Stimulated activated CD8-positive, alpha-beta memory T cell treated with anti-CD3 and anti-CD28 coated beads, Interleukin-2, amount 100 ng/mL, for 48 hours (primary cell): ENCODE measurements around the gene C19orf38.
"Not testable (repeated sequence)": the region's sequence is repeated elsewhere in the genome, so short reads cannot be mapped to it uniquely, and the experiment has no call there.

Experiments
- DNase-seq, 2 donors: peaks; one replicate each; pipeline ENCODE4 v3.0.0-alpha.2; 2020; ENCODE audit warnings: low read depth in 2 of 2

The C19orf38 gene

GRCh38 chr19:10823690-10824089 is 24.5 kb upstream of the C19orf38 start:
- no peak for DNase-seq

- DNase-seq = no peak
Observed at GRCh38 chr19:10826231-10826630, 22.0 kb upstream of the C19orf38 start.

GRCh38 chr19:10826846-10827245 is 21.4 kb upstream of the C19orf38 start:
- no peak for DNase-seq

DNA sequence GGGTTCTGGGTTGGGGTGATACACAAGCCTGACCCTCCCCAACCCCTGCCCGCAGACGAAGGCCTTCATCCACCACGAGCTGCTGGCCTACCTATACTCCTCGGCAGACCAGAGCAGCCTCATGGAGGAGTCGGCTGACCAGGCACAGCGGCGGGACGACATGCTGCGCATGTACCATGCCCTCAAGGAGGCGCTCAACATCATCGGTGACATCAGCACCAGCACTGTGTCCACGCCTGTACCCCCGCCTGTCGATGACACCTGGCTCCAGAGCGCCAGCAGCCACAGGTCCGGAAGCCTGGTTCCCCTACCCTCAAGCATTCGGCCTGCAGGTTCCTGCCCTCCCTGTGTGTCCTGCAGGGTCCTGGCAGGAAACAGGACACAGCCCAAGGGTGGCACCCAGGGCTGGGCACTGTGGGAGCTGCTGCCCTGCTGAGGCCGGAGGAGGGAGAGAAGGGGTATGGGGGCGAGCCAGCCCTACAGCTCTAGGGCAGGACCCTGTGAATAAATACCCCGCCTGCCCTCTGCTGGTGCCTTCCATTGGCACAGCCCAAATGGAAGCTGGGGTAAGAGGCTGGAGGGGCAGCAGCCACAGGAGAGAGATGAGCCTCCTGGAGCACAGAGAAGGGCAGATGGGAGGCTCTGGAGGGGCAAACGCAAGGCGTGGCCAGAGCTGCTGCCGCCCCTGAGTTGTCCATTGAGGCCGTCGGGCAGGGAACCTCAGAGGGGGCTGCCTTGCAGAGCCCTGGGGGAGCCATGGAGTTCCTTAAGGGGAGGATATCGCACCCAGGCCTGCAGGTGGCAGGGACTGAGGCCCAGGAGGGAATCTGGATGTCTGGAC is 19.0 kb upstream of the C19orf38 start:
- no peak for DNase-seq

- no peak for DNase-seq
Observed at GRCh38 chr19:10829967-10830366, 18.2 kb upstream of the C19orf38 start.

GRCh38 chr19:10830370-10830769 is 17.8 kb upstream of the C19orf38 start:
- no peak for DNase-seq

- no peak for DNase-seq
Observed at GRCh38 chr19:10830931-10831779, 17.1 kb upstream of the C19orf38 start.

- DNase-seq = no peak
Observed at GRCh38 chr19:10831987-10832938, 16.0 kb upstream of the C19orf38 start.

GRCh38 chr19:10832939-10833296 is 15.3 kb upstream of the C19orf38 start:
- DNase-seq = no peak

DNA sequence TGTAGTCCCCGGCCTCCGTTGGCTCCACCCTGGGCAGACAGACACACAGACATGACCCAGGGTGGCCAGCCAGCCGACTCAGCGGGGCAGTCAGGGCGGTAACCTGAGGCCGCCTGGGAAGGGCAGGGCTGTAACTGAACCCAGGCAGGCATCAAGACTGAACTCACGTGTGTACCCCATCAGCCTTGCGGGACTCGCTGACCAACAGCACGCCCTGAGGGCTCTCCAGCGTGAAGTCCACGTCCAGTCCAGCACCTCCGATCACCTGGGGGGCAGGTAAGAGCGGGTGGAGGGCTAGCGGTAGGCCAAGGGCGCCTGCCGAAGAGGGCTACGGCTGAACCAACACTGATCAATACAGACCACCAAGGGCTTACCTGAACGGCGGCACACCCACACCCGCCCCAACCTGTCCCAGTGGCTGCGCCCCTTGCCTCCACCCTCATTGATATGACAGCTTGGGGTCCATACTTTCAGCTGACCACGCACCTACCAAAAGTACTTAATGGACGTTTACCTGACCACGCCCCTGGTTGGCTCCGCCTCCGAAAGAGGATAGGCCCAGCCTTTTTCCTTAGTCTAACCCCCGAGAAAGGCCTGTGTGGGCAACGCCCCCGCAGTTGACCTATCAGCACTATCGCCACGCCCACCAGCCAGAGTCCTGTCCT is 13.0 kb upstream of the C19orf38 start:
- no peak for DNase-seq

DNA sequence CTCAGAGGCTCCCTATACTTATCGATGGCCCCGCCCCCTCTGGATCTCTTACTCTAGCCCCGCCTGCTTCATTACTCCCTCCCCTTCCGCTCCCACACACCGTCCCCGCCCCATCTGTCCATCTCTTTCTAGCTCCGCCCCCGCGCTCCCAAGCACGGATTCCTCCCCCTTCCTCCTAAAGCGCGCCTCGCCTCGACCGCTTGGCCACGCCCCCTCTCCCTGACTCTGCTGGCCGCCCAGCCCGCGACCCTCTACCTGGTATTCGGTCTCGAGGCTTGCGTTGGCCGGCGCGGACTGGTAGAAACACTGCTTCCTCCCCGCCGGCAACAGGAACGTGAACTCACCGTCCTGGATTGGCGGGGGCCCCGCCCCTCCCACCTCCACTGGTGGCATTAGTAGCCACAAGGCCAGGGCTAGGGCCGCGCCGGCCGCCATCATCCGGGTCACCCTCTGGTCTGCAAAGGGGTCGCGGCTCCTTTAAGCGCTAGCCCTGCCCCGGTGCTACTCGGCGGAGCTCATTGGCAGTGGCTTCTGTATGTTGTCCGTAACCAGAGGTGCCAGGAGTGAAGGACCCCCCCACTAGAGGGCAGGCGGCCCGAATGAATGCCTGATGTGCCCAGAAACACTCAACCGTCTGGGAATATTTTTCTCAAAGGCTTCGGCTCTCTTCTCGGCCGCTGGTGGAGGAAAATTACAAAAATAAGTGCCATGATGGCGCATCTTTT is 12.3 kb upstream of the C19orf38 start, which contains the start of gene TMED1:
TSS of gene TMED1 (minus strand) at position 459 of the 725 bp plus-strand sequence. CDS start at position 438, 21 bp downstream.
- peak; percentile 97 to 99 for DNase-seq

GRCh38 chr19:10836479-10837330 is 11.5 kb upstream of the C19orf38 start:
- peak; percentile 65 to 84 for DNase-seq

DNA sequence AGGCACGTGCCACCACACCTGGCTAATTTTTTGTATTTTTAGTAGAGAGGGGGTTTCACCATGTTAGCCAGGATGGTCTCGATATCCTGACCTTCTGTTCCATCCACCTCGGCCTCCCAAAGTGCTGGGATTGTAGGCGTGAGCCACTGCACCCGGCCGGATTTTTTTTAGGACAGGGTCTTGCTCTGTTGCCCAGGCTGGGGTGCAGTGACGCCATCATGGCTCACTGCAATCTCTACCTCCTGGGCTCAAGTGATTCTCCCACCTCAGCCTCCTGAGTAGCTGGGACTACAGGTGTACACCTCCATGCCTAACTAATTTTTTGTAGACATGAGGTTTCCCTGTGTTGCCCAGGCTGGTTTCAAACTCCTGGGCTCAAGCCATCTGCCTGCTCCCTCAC is 10.6 kb upstream of the C19orf38 start:
- DNase-seq = not testable (repeated sequence)

DNA sequence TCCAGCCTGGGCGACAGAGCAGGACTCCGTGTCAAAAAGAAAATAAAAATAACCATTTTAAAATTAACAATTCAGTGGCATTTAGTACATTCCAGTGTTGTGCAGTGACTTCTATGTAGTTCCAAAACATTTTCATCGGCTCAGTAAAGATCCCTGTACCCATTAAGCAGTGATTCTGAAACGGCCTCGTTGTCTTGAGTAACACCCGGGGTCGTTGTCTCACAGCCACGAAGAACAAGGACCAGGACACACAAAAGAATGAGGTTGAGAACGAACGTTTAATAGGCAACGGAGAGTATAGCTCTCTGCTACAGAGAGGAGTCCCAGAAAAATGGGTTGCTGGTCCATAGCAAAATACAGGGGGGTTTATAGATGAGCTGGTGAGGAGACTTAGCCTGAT is 9.8 kb upstream of the C19orf38 start:
- DNase-seq = no peak

DNA sequence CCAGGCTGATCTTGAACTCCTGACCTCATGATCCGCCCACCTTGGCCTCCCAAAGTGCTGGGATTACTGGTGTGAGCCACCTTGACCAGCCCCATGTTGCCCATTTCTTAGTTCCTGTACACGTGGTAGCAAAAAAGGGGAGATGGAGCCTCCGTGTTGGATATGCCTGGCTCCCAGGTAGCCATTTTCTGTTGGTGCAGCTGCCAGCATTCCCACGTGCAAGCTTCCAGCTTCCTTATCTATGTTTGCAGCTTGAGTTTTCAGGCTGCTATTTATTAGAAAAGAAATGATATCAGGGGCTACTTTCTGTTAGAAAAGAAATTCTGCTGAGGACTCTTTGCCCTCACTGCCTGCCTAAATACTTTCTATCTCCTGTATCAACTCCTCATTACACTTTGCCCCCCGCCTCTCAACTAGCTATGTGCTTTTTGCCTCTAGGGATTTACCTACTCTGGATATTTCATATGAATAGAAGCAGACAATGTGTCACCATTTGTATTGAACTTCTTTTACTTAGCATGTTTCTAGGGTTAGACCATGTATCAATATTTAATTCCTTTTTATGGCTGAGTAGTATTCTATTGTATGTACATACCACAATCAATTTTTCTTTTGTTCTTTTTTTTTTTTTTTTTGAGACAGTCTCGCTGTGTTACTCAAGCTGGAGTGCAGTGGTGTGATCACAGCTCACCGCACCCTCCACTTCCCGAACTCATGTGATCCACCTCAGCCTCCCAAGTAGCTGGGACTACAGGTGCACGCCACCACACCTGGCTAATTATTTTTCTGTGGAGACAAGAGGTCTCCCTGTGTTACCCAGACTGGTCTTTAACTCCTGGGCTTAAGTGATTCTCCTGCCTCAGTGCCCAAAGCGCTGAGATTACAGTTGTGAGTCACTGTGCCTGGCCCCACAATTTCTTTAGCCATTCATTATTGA is 8.8 kb upstream of the C19orf38 start:
- no peak for DNase-seq

- no peak for DNase-seq
Observed at GRCh38 chr19:10842788-10843187, 5.4 kb upstream of the C19orf38 start.

- no peak for DNase-seq
Observed at GRCh38 chr19:10846500-10847202, 1.6 kb upstream of the C19orf38 start.

GRCh38 chr19:10850631-10851030 is 2.4 kb downstream of the C19orf38 start:
- DNase-seq = no peak
